Body of pancreas (tissue), 4 donors: ENCODE measurements around the gene LYL1. TPM values are rescaled to one million over a fixed set of nuclear protein-coding genes. Genes with fewer than 3 reads are reported as not detected.

Experiments used
- ATAC-seq: fragments of 150-250 bp; one replicate; pipeline ENCODE4 v1.9.1; 2016
- DNase-seq, 4 donors: peaks; one replicate each; pipeline ENCODE4 v3.0.0-alpha.2; 2019
- H3K27ac ChIP-seq, 4 donors: fragments of 200-600 bp; sonication (generic); 1 replicate in 3 of 4; 2 replicates in 1 of 4; pipeline versions ENCODE4 v1.5.1 to v1.6.1; 2016 to 2019; ENCODE audit warnings: mild to moderate bottlenecking in 1 of 4, mixed read lengths in 1 of 4, moderate library complexity in 1 of 4
- H3K27me3 ChIP-seq, 2 donors: fragments of 200-600 bp; sonication (generic); one replicate each; pipeline ENCODE4 v1.6.0; 2016; ENCODE audit warnings: mild to moderate bottlenecking in 1 of 2
- H3K36me3 ChIP-seq, 2 donors: fragments of 200-600 bp; sonication (generic); replicated peaks in 1 of 2; 2 replicates each; pipeline ENCODE4 v1.5.1; 2016; ENCODE audit warnings: low read depth in 2 of 2; ENCODE audit not compliant: insufficient read depth in 1 of 2
- H3K4me1 ChIP-seq: fragments of 200-600 bp; sonication (generic); one replicate; pipeline ENCODE4 v1.6.0; 2016
- H3K4me3 ChIP-seq, 2 donors: fragments of 200-600 bp; sonication (generic); 1 replicate in 1 of 2; 2 replicates in 1 of 2; pipeline ENCODE4 v1.5.1; 2016 to 2019
- H3K9me3 ChIP-seq, 3 donors: fragments of 200-600 bp; sonication (generic); 1 replicate in 2 of 3; 2 replicates in 1 of 3; pipeline ENCODE4 v1.5.1; 2016
- POLR2A ChIP-seq, 3 donors: fragments of 450-650 bp; IDR thresholded peaks; one replicate each; pipeline ENCODE4 v1.6.1; 2016; ENCODE audit warnings: antibody characterized with exemption in 3 of 3, mild to moderate bottlenecking in 2 of 3
- WGBS, 2 donors: methylation state at CpG; one replicate each; pipeline ENCODE4 v1.1.5; 2017; 5-methylcytosine and 5-hydroxymethylcytosine counted together
- intact Hi-C: fragments of 100-400 bp; cut with DNase I; formaldehyde crosslinking; loops from one replicate; pipeline ENCODE4 v1.15.1; 2023
- total RNA-seq, 2 donors: library from RNA; depleted of rRNA; stranded (reverse); fragments of >200 nt; gene quantifications; one replicate each; pipeline ENCODE4 v1.1.0, GENCODE V29; 2016
- TF ChIP-seq, protein P1 (sequence below), 7 experiments: fragments of 450-650 bp in 4 of 7; fragments of 200-600 bp in 3 of 7; sonication (generic) in 3 of 7; IDR thresholded peaks; one replicate each; pipeline ENCODE4 v1.5.1; 2016 to 2019; ENCODE audit warnings: antibody characterized with exemption in 7 of 7

The LYL1 gene
- total RNA-seq, 2 donors from 2014 or later = 3.4 to 6.9 TPM

DNA sequence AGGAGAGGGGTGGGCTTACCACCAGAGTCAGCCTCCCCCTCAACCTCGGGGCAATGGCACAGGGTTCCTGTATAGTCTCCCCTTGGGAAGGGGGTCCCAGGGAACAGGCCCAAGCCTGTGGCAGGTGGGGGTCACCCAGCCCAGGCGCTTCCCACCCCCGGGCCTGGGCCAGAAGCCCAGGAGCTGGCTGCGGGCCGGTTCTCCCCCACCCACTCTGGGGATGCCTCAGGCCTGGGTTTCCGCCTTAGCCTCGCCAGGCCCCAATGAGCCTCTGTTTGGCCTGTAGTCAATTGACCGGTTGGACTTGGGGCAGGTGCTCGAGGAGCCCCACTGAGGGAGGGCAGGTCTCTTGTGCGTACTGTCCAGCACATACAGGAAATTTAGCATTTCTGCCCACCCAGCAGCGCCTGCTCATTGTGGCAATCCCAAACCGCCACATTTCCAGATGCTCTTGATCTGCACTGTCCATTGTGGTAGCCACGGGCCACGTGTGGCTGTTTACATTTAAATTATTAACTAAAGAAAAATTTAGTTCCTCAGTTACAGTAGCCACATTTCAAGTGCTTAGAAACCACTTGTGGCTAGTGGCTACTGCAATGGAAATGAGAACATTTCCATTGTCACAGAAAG is 9.9 kb downstream of the LYL1 start:
- no peak for DNase-seq
- H3K27ac ChIP-seq = peak overlapping the region in 1 of 4 donors; percentile 34
- no peaks in the 10 kb centered on the region for H3K36me3 ChIP-seq
- intact Hi-C loops = no loop called here
- no peak overlapping the region for H3K4me3 ChIP-seq
- peaks cover 0 to 4% of the 10 kb centered on the region in 2 donors for H3K27me3 ChIP-seq
- WGBS, 2 donors = 68 to 77% methylated on average over 11 to 12 of the region's 14 CpGs
- peaks cover 5% of the 10 kb centered on the region for H3K4me1 ChIP-seq
- H3K9me3 ChIP-seq = no peaks in the 10 kb centered on the region
- ATAC-seq = no peak
- TF ChIP-seq POLR2A (IDR thresholded peaks at IDR 0.05) = no peak
- TF ChIP-seq, protein P1, sequence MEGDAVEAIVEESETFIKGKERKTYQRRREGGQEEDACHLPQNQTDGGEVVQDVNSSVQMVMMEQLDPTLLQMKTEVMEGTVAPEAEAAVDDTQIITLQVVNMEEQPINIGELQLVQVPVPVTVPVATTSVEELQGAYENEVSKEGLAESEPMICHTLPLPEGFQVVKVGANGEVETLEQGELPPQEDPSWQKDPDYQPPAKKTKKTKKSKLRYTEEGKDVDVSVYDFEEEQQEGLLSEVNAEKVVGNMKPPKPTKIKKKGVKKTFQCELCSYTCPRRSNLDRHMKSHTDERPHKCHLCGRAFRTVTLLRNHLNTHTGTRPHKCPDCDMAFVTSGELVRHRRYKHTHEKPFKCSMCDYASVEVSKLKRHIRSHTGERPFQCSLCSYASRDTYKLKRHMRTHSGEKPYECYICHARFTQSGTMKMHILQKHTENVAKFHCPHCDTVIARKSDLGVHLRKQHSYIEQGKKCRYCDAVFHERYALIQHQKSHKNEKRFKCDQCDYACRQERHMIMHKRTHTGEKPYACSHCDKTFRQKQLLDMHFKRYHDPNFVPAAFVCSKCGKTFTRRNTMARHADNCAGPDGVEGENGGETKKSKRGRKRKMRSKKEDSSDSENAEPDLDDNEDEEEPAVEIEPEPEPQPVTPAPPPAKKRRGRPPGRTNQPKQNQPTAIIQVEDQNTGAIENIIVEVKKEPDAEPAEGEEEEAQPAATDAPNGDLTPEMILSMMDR (IDR thresholded peaks at IDR 0.05) = no peak

DNA sequence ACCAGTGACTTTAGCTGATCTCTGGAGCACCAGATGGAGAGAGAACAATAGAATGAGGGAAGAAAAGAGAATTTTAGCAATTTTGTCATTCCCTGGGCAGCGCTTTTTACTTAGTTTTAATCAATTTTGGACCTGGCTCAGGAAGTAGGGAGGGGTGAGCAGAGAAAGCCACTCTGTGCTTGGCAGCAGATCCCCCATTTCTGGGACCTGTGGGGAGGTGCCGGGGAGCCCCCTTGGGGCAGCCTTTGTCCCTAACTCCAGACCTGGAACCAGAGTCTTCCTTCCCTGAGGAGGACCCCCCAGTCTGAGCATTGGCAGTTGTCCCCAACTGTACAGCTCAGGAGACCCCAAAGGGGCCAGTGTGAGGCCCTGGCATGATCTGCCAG is 10.5 kb downstream of the LYL1 start:
- no peaks in the 10 kb centered on the region for H3K4me1 ChIP-seq
- H3K4me3 ChIP-seq = no peak overlapping the region
- no peaks in the 10 kb centered on the region for H3K36me3 ChIP-seq
- intact Hi-C loops = no loop called here
- no peak for DNase-seq
- no peak for TF ChIP-seq POLR2A (IDR thresholded peaks at IDR 0.05)
- 80 to 89% methylated on average over 1 to 2 of the region's 2 CpGs for WGBS, 2 donors
- H3K27ac ChIP-seq = peak overlapping the region in 1 of 4 donors; percentile 12
- no peak for ATAC-seq
- H3K27me3 ChIP-seq = peaks cover 0 to under 1% of the 10 kb centered on the region in 2 donors
- no peaks in the 10 kb centered on the region for H3K9me3 ChIP-seq

DNA sequence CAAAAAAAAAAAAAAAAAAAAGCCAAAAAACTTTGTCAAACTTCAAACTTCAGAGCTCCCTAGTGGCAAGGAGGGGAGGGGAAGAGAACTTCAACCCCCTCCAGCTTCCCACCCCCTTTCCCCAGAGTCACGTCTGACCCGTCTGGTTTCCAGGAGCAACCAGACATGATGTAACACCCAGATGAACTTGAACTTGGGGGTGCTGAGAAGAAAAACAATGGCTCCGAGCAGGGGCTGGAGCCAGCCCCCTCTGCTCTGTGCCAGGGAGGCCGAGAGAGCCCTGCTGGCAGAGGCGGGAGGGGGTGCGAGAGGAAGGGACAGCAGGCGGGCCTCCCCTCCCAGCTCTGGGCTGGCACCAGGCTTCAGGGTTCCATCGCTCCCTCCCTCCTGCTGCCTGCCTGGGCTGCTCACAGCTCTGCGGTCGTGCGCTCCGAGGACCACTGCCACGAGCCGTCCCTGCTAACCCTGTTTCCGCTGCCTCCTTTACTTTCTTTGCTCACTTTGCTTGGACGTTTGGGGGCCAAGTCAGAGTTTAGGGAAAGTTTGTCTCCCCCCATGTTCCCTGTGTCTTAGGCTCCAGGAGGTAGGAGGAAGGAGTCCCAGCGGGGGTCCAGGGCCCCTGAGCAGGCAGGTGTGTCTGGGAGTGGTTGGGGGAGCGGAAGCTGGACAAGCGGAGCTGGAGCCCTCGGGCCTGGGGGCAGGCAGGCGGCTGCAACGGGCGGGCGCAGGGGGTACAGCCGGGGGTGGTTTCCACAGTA is 11.1 kb downstream of the LYL1 start:
- DNase-seq (peak in 1 of 4 donors; percentile 40), ATAC-seq (peak; percentile 30)
- no peaks in the 10 kb centered on the region for H3K27me3 ChIP-seq
- 77 to 86% methylated on average over 24 to 25 of the region's 25 CpGs for WGBS, 2 donors
- H3K9me3 ChIP-seq = no peaks in the 10 kb centered on the region
- H3K4me1 ChIP-seq = no peaks in the 10 kb centered on the region
- H3K4me3 ChIP-seq = no peak overlapping the region
- no peaks in the 10 kb centered on the region for H3K36me3 ChIP-seq
- peak overlapping the region in 1 of 4 donors; percentile 12 for H3K27ac ChIP-seq
- TF ChIP-seq, protein P1 (IDR thresholded peaks at IDR 0.05) = no peak
- no peak for TF ChIP-seq POLR2A (IDR thresholded peaks at IDR 0.05)
- intact Hi-C loops = no loop called here

DNA sequence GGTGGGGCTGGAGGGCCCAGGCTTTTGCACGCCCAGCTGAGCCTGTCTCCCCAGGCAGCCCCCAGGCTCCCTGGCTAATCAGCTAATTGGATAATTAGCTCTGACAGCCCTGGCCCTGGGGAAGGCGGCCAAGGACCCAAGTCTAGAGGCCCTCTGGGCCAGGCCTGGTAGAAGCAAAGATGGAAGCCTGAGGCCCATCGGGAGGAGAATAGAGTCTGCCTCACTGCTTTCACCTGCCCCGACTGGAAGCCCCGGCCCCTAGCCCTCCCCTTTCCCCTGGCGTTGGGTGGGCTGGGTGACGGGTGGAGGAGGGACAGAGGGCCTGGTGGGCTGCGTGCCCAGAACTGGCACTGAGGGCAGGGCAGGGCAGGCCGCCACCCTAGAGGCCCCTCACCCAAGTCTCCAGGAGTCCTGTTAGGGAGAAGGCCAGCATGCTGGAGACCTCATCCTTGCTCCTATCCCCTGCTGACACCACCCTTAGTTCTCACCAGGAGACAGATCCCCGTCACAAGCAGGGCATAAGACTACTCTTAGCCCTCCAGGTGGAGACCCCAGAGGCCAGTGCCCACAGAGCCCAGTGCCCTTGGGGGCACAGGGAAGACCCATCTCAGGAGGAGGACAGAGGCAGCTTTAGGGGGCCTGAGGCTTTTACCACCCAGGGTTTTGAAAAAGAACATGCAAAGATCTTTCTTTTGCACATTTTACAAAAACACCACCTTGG is 12.0 kb downstream of the LYL1 start:
- Histone ChIP-seq H3K4me3 (no peak overlapping the region), H3K36me3 (no peaks in the 10 kb centered on the region), H3K27me3 (no peaks in the 10 kb centered on the region), H3K27ac (no peak overlapping the region), H3K9me3 (no peaks in the 10 kb centered on the region), H3K4me1 (no peaks in the 10 kb centered on the region)
- 88% methylated on average over 10 of the region's 10 CpGs; no CpG with 5 or more reads in 1 of the 2 donors for WGBS, 2 donors
- TF ChIP-seq, protein P1 (IDR thresholded peaks at IDR 0.05) = no peak
- no peak for TF ChIP-seq POLR2A (IDR thresholded peaks at IDR 0.05)
- intact Hi-C loops = no loop called here
- ATAC-seq (no peak), DNase-seq (no peak)

DNA sequence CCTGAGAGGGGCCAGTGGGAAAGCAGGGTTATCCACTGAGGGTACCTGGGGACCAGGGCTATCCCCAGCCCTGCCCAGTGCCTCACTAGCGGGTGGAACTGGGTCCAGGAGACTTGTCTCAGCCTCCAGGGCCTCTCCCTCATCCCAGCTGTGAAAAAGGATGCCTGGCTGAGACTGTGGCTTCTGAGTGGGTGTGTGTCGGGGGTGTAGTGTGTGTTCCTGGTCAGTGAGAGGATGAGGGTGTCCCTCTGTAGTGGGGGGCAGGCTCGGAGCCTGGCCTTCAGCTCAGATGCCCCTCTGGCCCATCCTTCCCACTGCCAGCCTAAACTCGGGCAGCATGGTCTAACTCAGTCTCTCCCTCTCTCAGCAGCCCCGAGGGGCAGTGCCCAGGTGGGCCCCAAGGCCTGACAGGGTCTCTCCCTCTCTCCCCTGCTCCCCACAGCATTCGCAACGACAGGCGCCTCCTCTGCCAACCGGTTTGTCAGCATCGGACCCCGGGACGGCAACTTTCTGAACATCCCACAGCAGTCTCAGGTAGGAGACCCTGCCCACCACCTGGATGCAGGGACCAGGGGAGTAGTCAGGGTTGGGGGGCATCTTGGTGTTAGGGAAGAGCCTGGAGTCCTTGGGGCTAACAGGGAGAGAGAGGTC is 12.7 kb downstream of the LYL1 start:
- Histone ChIP-seq H3K4me1 (no peaks in the 10 kb centered on the region), H3K4me3 (no peak overlapping the region), H3K36me3 (no peaks in the 10 kb centered on the region), H3K9me3 (no peaks in the 10 kb centered on the region), H3K27ac (no peak overlapping the region), H3K27me3 (no peaks in the 10 kb centered on the region)
- 81 to 86% methylated on average over 10 to 12 of the region's 12 CpGs for WGBS, 2 donors
- TF ChIP-seq POLR2A (IDR thresholded peaks at IDR 0.05) = no peak
- TF ChIP-seq, protein P1 (IDR thresholded peaks at IDR 0.05) = no peak
- no peak for DNase-seq
- no peak for ATAC-seq
- intact Hi-C loops = no loop called here
